GM12872 (cell line): Measurements from ENCODE around the gene TRIM39.

Experiments
- CTCF ChIP-seq: IDR thresholded peaks from 3 replicates; pipeline ENCODE4 v1.5.1; 2011; ENCODE audit warnings: low read depth, mild to moderate bottlenecking, low read length, moderate library complexity; ENCODE audit not compliant: insufficient read depth

TRIM39 gene

GRCh38 chr6:30322527-30323501, 3.9 kb upstream of the TRIM39 start:
- no peak for TF ChIP-seq CTCF

GRCh38 chr6:30323806-30324205, 2.9 kb upstream of the TRIM39 start:
- TF ChIP-seq CTCF, result no peak

- no peak for TF ChIP-seq CTCF
Measured at GRCh38 chr6:30325150-30325872, 1.4 kb upstream of the TRIM39 start.

GRCh38 chr6:30325873-30326525, 728 bp upstream of the TRIM39 start:
- no peak for TF ChIP-seq CTCF

- TF ChIP-seq CTCF, result no peak
Measured at GRCh38 chr6:30327232-30327746, 562 bp downstream of the TRIM39 start.

GRCh38 chr6:30328397-30328796, 1.7 kb downstream of the TRIM39 start:
- no peak for TF ChIP-seq CTCF

GRCh38 chr6:30329331-30329730, 2.6 kb downstream of the TRIM39 start:
- TF ChIP-seq CTCF, result no peak
